Measurements from ENCODE around the gene CXADR. TPM values are rescaled to one million over a fixed set of nuclear protein-coding genes. Genes with fewer than 3 reads are reported as not detected.

Gene CXADR
- total and polyA plus RNA-seq, 4 donors: 8.5 to 46.4 (median 26.5) TPM

DNA sequence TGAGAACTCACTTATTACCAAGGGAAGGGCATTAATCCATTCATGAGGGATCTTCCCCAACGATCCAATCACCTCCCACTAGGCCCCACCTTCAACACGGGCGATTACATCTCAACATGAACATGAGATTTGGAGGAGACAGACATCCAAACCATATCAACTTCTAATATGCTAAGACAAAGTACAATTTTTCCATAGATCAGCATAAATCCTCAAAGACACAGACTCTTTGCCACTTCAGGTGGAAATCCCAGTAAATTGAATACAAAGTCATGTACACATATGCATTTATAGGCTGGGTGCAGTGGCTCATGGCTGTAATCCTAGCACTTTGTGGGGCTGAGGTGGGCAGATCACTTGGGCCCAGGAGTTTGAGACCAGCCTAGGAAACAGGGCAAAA lies 18.8 kb upstream of the CXADR start:
- WGBS: 93% methylated on average over 3 of the region's 3 CpGs
- no peak for DNase-seq (ENCODE audit: low spot score)

DNA sequence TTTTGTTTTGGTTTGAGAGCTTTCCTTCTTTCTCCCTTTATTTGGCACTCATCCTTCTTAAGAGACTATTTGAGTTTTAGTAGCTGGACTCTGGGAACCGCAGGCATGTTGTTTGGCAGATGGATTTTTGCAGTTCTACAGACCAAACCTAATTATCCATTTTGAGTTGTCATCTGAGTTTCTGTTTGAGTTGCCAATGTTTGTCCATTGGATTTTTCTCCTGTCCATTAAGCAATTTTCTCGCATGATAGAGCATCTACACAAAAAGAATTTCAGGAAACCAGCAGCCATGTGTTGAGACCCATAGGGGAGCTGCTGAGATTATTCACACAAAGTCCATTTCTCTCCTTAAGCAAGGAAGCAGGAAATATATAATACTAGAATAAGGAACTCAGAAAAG lies 17.2 kb upstream of the CXADR start:
- no peaks in the 10 kb centered on the region for H3K9me3 ChIP-seq (ENCODE audit: control insufficient read depth in 4 of 4, low read length in 3 of 4)
- no peak overlapping the region for H3K9ac ChIP-seq (ENCODE audit: low read depth in 1 of 2, low read length in 2 of 2)
- no peaks in the 10 kb centered on the region for H3K27me3 ChIP-seq (ENCODE audit: control insufficient read depth in 4 of 4, insufficient read depth in 4 of 4, low read length in 3 of 4)
- H3K4me3 ChIP-seq (ENCODE audit: low read depth in 1 of 3, low read length in 3 of 3): no peak overlapping the region
- DNase-seq (ENCODE audit: low spot score): no peak
- peaks cover 0 to 16% (median 7%) of the 10 kb centered on the region in 4 donors for H3K4me1 ChIP-seq (ENCODE audit: control insufficient read depth in 4 of 4, insufficient read depth in 4 of 4, low read length in 3 of 4)
- TF ChIP-seq RAD21 (IDR thresholded peaks at IDR 0.05) (peak in 1 of 2 donors; percentile 32), HNF4G (IDR thresholded peaks at IDR 0.05) (no peak), YY1 (IDR thresholded peaks at IDR 0.05) (peak; percentile 48)
- H3K27ac ChIP-seq (ENCODE audit: low read depth in 1 of 2, low read length in 2 of 2): peak overlapping the region in 1 of 2 donors; percentile 51
- H3K36me3 ChIP-seq (ENCODE audit: control insufficient read depth in 4 of 4, insufficient read depth in 3 of 4, low read depth in 1 of 4, low read length in 3 of 4): no peaks in the 10 kb centered on the region
- 33% methylated on average over 2 of the region's 2 CpGs for WGBS

More for the DNA sequence above, 18.8 kb upstream of the CXADR start:
- H3K4me1 ChIP-seq (ENCODE audit: control insufficient read depth in 4 of 4, insufficient read depth in 4 of 4, low read length in 3 of 4): peaks cover 1 to 19% (median 7%) of the 10 kb centered on the region in 4 donors
- no peak overlapping the region for H3K27ac ChIP-seq (ENCODE audit: low read depth in 1 of 2, low read length in 2 of 2)
- no peak overlapping the region for H3K4me3 ChIP-seq (ENCODE audit: low read depth in 1 of 3, low read length in 3 of 3)
- no peak overlapping the region for H3K9ac ChIP-seq (ENCODE audit: low read depth in 1 of 2, low read length in 2 of 2)
- TF ChIP-seq, protein P1, sequence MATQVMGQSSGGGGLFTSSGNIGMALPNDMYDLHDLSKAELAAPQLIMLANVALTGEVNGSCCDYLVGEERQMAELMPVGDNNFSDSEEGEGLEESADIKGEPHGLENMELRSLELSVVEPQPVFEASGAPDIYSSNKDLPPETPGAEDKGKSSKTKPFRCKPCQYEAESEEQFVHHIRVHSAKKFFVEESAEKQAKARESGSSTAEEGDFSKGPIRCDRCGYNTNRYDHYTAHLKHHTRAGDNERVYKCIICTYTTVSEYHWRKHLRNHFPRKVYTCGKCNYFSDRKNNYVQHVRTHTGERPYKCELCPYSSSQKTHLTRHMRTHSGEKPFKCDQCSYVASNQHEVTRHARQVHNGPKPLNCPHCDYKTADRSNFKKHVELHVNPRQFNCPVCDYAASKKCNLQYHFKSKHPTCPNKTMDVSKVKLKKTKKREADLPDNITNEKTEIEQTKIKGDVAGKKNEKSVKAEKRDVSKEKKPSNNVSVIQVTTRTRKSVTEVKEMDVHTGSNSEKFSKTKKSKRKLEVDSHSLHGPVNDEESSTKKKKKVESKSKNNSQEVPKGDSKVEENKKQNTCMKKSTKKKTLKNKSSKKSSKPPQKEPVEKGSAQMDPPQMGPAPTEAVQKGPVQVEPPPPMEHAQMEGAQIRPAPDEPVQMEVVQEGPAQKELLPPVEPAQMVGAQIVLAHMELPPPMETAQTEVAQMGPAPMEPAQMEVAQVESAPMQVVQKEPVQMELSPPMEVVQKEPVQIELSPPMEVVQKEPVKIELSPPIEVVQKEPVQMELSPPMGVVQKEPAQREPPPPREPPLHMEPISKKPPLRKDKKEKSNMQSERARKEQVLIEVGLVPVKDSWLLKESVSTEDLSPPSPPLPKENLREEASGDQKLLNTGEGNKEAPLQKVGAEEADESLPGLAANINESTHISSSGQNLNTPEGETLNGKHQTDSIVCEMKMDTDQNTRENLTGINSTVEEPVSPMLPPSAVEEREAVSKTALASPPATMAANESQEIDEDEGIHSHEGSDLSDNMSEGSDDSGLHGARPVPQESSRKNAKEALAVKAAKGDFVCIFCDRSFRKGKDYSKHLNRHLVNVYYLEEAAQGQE (IDR thresholded peaks at IDR 0.05): no peak
- TF ChIP-seq, protein P2, sequence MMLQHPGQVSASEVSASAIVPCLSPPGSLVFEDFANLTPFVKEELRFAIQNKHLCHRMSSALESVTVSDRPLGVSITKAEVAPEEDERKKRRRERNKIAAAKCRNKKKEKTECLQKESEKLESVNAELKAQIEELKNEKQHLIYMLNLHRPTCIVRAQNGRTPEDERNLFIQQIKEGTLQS (IDR thresholded peaks at IDR 0.05): no peak
- no peak for TF ChIP-seq SP1 (IDR thresholded peaks at IDR 0.05)
- H3K27me3 ChIP-seq (ENCODE audit: control insufficient read depth in 4 of 4, insufficient read depth in 4 of 4, low read length in 3 of 4): no peaks in the 10 kb centered on the region
- no peaks in the 10 kb centered on the region for H3K9me3 ChIP-seq (ENCODE audit: control insufficient read depth in 4 of 4, low read length in 3 of 4)
- no peaks in the 10 kb centered on the region for H3K36me3 ChIP-seq (ENCODE audit: control insufficient read depth in 4 of 4, insufficient read depth in 3 of 4, low read depth in 1 of 4, low read length in 3 of 4)

DNA sequence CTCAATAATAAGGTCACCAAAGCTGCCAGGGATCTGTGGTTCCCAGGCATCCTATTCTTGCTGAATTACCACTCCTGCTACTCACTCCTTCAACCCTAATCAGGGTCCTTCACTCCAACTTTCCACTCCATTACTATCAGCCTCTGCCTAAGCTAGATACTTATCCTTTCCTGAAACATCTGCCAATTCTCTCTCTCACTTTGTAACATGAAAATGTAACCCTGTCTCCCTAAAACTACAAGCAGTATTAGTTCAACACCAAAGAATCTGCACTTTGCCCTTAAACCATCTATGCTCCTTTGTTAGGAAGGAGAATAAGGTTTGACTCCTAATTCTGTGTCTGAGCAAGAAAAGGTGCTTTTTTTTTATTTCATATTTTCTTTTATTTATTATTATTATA lies 15.5 kb upstream of the CXADR start:
- H3K9me3 ChIP-seq (ENCODE audit: control insufficient read depth in 4 of 4, low read length in 3 of 4): no peaks in the 10 kb centered on the region
- no peaks in the 10 kb centered on the region for H3K27me3 ChIP-seq (ENCODE audit: control insufficient read depth in 4 of 4, insufficient read depth in 4 of 4, low read length in 3 of 4)
- no peak for TF ChIP-seq CTCF (IDR thresholded peaks at IDR 0.05; ENCODE audit: low read depth, low read length, missing input control)
- TF ChIP-seq, protein P3, sequence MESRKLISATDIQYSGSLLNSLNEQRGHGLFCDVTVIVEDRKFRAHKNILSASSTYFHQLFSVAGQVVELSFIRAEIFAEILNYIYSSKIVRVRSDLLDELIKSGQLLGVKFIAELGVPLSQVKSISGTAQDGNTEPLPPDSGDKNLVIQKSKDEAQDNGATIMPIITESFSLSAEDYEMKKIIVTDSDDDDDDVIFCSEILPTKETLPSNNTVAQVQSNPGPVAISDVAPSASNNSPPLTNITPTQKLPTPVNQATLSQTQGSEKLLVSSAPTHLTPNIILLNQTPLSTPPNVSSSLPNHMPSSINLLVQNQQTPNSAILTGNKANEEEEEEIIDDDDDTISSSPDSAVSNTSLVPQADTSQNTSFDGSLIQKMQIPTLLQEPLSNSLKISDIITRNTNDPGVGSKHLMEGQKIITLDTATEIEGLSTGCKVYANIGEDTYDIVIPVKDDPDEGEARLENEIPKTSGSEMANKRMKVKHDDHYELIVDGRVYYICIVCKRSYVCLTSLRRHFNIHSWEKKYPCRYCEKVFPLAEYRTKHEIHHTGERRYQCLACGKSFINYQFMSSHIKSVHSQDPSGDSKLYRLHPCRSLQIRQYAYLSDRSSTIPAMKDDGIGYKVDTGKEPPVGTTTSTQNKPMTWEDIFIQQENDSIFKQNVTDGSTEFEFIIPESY (IDR thresholded peaks at IDR 0.05): no peak
- TF ChIP-seq YY1 (IDR thresholded peaks at IDR 0.05): no peak
- TF ChIP-seq RXRA (IDR thresholded peaks at IDR 0.05): no peak
- no peak for TF ChIP-seq EGR1 (IDR thresholded peaks at IDR 0.05; ENCODE audit: low read depth in 2 of 2)
- no peak for TF ChIP-seq SP1 (IDR thresholded peaks at IDR 0.05)
- TF ChIP-seq, protein P4, sequence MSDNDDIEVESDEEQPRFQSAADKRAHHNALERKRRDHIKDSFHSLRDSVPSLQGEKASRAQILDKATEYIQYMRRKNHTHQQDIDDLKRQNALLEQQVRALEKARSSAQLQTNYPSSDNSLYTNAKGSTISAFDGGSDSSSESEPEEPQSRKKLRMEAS (IDR thresholded peaks at IDR 0.05): no peak
- no peak for TF ChIP-seq NR2F2 (IDR thresholded peaks at IDR 0.05)
- TF ChIP-seq RAD21 (IDR thresholded peaks at IDR 0.05): no peak
- TF ChIP-seq, protein P1 (IDR thresholded peaks at IDR 0.05): no peak
- TF ChIP-seq FOXA2 (IDR thresholded peaks at IDR 0.05): no peak
- TF ChIP-seq, protein P2 (IDR thresholded peaks at IDR 0.05): no peak
- TF ChIP-seq TAF1 (conservative IDR thresholded peaks at IDR 0.05): no peak
- no peak for TF ChIP-seq JUND (IDR thresholded peaks at IDR 0.05)
- TF ChIP-seq HNF4A (conservative IDR thresholded peaks at IDR 0.05): no peak
- H3K4me3 ChIP-seq (ENCODE audit: low read depth in 1 of 3, low read length in 3 of 3): no peak overlapping the region
- no peak overlapping the region for H3K9ac ChIP-seq (ENCODE audit: low read depth in 1 of 2, low read length in 2 of 2)
- no peak for DNase-seq (ENCODE audit: low spot score)
- no peak overlapping the region for H3K27ac ChIP-seq (ENCODE audit: low read depth in 1 of 2, low read length in 2 of 2)
- no peaks in the 10 kb centered on the region for H3K36me3 ChIP-seq (ENCODE audit: control insufficient read depth in 4 of 4, insufficient read depth in 3 of 4, low read depth in 1 of 4, low read length in 3 of 4)
- H3K4me1 ChIP-seq (ENCODE audit: control insufficient read depth in 4 of 4, insufficient read depth in 4 of 4, low read length in 3 of 4): peaks cover 0 to 16% (median 7%) of the 10 kb centered on the region in 4 donors
